NB4 (cell line): ENCODE results near the gene PVR.

Experiments used
- CTCF ChIP-seq: IDR thresholded peaks from one replicate; pipeline ENCODE4 v1.5.1; 2012; ENCODE audit warnings: low read depth, low read length
- MAX ChIP-seq: IDR thresholded peaks from 2 replicates; pipeline ENCODE4 v1.6.1; 2011; ENCODE audit warnings: low read depth, low read length
- POLR2A ChIP-seq: IDR thresholded peaks from 2 replicates; pipeline ENCODE4 v1.6.1; 2011; ENCODE audit warnings: mild to moderate bottlenecking; ENCODE audit not compliant: insufficient read length; ENCODE audit errors: extremely low read depth

GRCh38 chr19:44686896-44687295 is 43.2 kb downstream of the PVR start:
- no peak for TF ChIP-seq MAX
- TF ChIP-seq CTCF: no peak
- TF ChIP-seq POLR2A: no peak
